ENCODE data around the gene NRXN3. TPM values are rescaled to one million over a fixed set of nuclear protein-coding genes. Genes with fewer than 3 reads are reported as not detected.

Gene NRXN3
- total RNA-seq, 1 experiment from 2014 or later, result 0.11 TPM

GRCh38 chr14:78904094-78904493 lies 733.9 kb downstream of the NRXN3 start:
- DNase-seq (ENCODE audit: low read depth), result no peak

- no peak for DNase-seq (ENCODE audit: low read depth)
These were observed 747.3 kb downstream of the NRXN3 start for GRCh38 chr14:78917462-78917861.

DNA sequence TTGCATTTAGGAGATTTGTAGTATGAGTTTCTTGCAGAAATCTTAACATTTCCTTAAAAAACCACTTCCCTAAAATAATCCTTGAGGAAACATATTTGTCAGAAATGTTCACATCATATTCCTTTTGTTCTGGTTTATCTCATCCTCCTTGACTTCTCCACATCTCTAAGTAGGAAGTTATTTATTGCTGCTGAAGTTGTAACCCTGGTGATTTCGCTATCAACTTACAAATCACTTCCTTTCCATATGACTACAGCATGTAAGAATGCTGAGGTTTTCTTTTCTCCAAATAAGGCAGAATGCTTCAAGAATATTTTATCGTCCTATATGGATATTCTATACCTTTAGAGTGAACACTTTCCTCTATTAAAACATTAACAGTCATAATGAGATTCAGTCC lies 751.7 kb downstream of the NRXN3 start:
- DNase-seq (ENCODE audit: low read depth), result peak; percentile 2

DNA sequence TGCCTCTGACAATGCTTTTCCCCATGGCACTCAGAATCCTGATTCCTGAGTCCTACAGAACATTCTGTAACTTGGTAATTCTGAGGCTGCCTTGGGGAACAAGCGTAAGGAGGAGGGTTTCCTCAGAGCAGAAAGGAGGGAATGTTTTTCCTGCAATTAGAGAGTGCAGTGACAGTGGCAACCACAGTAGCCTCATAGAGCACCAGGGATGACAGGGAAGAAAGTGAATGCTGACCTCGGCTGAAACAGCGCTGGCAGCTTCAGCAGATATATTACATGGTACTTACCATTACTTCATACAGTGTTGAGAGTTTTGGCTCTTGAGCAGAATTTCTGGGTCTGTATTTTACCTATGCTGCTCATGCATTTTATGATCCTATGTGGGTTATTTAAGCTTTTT lies 757.1 kb downstream of the NRXN3 start:
- DNase-seq (ENCODE audit: low read depth), result no peak

DNA sequence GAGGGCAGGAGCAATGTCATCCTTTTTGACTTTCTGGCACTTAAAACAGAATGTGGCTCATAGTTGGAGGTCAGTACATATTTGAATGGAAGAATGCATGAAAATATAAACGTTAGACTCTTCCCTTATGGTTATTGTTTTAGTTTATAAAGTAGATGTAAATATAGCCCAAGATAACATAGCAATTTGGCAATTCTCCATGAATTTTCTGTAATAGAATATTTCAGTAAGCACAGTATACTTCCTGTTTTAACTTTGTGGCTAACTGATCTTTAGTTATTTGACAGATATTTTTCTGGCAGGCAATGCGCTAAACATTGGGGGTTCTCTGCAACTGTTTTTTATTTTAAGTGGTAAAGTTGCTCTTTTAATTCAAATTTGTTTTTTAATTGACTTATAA lies 763.0 kb downstream of the NRXN3 start:
- DNase-seq (ENCODE audit: low read depth), result no peak

DNA sequence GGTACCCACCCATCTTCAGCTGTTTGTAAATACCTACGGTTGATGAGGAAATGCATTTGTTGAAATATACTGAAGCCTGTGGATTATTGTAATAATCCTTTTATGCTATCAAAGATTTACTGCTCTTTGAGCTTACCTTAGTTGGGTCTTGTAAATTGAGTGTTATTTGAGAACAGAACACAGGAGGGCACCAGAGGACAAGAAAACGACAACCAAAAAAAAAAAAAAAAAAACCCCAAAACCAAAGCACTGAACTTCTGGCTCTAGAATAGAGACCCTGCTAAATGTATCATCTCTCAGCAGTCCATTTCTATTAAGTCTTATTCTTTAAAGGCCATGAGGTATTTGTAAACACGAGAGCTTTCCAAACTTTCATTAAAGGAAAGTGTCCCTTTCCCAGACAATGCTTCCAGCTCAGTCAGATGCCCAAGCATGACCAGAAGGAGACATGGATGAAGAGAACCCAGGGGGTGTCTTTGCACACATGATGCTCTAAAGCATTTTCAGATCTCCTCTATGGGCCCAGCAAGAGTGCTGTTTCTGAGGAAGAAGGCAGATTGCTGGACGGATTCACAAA lies 763.9 kb downstream of the NRXN3 start:
- DNase-seq (ENCODE audit: low read depth), result no peak

DNA sequence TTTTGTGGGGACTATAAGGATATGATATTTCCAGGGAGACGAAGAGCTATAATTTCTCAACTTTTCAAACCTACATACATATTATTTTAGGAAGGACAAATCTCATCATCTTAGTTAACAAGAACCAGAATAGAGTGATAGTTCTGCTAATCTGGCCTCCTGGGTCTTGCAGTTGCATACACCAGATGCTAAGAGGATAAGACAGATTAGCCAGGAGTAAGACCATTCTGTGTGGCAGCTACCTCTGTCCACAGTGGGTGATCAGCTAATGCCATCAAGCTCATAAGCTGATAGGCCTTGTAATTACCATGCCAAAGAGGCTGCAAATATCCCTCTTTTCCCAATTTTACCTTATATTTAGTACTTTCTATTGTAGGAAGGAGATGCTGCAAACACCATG lies 776.8 kb downstream of the NRXN3 start:
- no peak for DNase-seq (ENCODE audit: low read depth)

- no peak for DNase-seq (ENCODE audit: low read depth)
These were observed 777.5 kb downstream of the NRXN3 start for GRCh38 chr14:78947681-78948080.

- no peak for DNase-seq (ENCODE audit: low read depth)
These were observed 780.5 kb downstream of the NRXN3 start for GRCh38 chr14:78950649-78951048.

DNA sequence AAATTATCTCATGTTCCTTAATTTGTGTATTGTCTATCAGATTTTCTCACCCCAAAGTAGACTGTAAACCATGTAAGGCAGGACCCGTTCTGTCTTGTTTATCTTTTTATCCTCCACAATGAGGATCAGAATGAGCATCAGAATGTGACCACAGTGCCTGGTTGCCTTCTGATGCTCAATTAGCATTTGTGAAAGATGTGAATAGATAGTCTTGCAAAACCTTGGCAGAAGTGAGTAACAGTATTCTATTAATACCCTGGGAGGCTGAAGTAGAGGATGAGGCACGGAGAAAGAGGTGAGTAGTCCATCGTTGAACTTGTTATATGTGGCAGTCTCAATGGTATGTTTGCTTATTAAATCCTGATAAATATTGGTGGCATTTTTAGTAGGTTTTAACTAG lies 781.4 kb downstream of the NRXN3 start:
- DNase-seq (ENCODE audit: low read depth), result no peak

DNA sequence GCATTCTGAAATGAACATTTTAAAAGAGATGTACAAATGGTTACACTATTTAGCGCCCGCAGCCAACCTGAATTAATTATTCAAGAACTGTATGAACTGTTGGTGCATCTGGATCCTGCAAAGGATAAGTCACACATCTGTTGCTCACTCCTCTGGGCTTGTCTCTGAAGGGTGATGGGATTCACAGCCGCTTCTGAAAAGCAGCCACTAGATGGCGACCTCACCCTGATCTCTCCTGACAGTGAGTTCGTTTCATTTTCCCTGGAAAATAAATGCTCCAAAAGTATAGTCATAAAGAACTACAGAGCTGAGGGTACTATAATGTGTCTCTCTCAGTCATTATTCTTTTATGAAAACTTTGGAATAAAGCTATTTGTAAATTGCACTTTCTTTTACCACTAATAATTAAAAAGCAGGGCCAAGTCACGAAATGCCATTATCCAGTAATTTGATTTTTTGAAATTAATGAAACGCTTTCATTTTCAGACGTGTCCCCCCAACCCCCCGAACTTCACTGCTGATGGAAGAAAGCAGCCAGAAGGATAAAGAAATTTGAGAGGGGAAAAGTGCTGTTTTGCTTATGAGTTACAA lies 789.6 kb downstream of the NRXN3 start:
- peak; percentile 60 for DNase-seq (ENCODE audit: low read depth)

GRCh38 chr14:78967111-78967809 lies 797.1 kb downstream of the NRXN3 start:
- peak; percentile 4 for DNase-seq (ENCODE audit: low read depth)

- DNase-seq (ENCODE audit: low read depth), result no peak
These were observed 798.1 kb downstream of the NRXN3 start for GRCh38 chr14:78968265-78968664.

DNA sequence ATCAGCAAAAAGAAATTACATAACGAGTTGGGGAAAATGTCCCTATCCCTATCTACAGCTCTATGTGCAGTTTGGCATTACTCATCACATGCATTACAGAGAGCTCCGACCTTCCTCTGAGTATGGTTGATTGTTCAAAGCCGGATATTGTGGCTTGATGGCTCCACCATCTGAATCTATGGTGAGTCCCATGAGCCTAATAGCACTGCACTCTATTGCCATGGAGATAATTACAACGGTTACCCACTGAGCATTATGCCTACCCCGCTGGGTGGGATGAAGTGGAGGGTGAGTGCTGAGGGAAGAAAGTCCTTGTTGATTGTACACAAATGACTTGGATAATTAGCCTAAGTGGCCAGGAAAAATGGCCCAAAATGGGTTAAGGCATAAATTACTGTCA lies 800.5 kb downstream of the NRXN3 start:
- peak; percentile 14 for DNase-seq (ENCODE audit: low read depth)

DNA sequence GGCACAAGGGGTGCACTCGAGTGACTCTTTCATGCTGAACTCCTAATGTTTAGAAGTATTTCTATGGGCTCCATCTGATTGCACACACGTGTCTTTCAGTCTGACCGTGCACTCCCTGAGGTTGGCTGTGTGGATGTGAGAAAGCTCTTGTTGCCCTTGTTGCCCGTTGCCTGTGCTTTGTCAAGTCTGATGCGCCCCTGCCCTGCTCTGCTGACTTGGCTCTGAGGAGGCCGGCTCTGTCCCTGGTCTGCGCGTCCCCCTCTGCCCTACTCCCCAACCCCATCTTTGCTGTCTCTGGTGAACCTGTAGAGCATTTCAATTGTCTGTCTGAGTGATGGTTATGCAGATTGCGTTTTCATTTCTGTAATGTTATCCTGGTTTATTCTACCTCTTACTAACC lies 802.3 kb downstream of the NRXN3 start:
- no peak for DNase-seq (ENCODE audit: low read depth)

GRCh38 chr14:78974691-78975090 lies 804.5 kb downstream of the NRXN3 start:
- DNase-seq (ENCODE audit: low read depth), result no peak

- DNase-seq (ENCODE audit: low read depth), result no peak
These were observed 805.6 kb downstream of the NRXN3 start for GRCh38 chr14:78975734-78976133.

- DNase-seq (ENCODE audit: low read depth), result no peak
These were observed 808.7 kb downstream of the NRXN3 start for GRCh38 chr14:78978896-78979295.

- DNase-seq (ENCODE audit: low read depth), result no peak
These were observed 812.4 kb downstream of the NRXN3 start for GRCh38 chr14:78982551-78982950.

DNA sequence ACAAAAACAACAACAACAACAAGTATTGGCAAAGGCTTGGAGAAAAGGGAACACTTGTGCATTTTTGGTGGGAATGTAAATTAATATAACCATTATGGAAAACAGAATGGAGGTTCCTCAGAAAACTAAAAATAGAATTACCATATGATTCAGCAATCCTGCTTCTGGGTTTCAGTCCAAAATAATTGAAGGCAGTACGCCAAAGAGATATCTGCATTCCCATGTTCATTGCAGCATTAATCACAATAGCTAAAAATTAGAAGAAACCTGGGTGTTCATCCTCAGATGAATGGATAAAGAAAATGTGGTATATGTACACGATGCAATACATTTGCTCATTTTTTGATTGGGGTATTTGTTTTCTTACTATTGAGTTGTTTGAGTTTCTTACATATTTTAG lies 813.0 kb downstream of the NRXN3 start:
- no peak for DNase-seq (ENCODE audit: low read depth)

GRCh38 chr14:78985668-78986381 lies 815.7 kb downstream of the NRXN3 start:
- DNase-seq (ENCODE audit: low read depth), result no peak

DNA sequence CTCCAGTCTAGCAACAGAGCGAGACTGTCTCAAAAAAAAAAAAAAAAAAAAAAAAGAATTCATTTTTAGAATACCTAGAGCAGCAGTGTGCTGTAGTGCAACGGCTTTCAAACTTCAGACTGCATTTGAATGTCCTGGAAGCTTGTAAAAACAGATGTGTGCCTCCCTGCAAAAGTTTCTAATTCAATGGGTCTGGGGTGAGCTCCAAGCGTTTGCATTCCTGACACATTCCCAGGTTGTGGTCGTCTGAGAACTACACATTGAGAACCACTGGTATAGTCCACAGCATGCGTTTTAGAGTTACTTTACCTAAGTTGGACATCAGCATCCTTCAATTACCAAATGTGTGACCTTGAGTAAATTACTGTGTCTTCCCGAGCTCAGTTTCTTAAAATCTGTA lies 816.8 kb downstream of the NRXN3 start:
- no peak for DNase-seq (ENCODE audit: low read depth)

- DNase-seq (ENCODE audit: low read depth), result no peak
These were observed 819.0 kb downstream of the NRXN3 start for GRCh38 chr14:78989221-78989620.
